Astrocyte of the spinal cord (primary cell): Measurements from ENCODE around the gene CES2.
"Not testable (repeated sequence)": the region's sequence is repeated elsewhere in the genome, so short reads cannot be mapped to it uniquely, and the experiment has no call there.

Experiments
- DNase-seq: peaks from one replicate; pipeline ENCODE4 v3.0.0; 2011; ENCODE audit warnings: low read depth, low spot score
- H3K4me3 ChIP-seq: 2 replicates; pipeline ENCODE4 v1.5.1; 2011; ENCODE audit warnings: low read depth, mild to moderate bottlenecking, low read length, moderate library complexity
- CTCF ChIP-seq: IDR thresholded peaks from 2 replicates; pipeline ENCODE4 v1.5.1; 2012; ENCODE audit warnings: low read depth, mild to moderate bottlenecking, low read length, inconsistent platforms
- in situ Hi-C: cut with HindIII; loops from 2 replicates; pipeline ENCODE4 v1.10.0; 2017; ENCODE audit warnings: low sequenced_read_pairs

The CES2 gene

GRCh38 chr16:66953462-66954096 is 18.3 kb downstream of the CES2 start:
- TF ChIP-seq CTCF: no peak
- in situ Hi-C loops: no loop called here
- DNase-seq: no peak
- H3K4me3 ChIP-seq: no peak overlapping the region

GRCh38 chr16:66954097-66954659 is 18.9 kb downstream of the CES2 start:
- in situ Hi-C loops: no loop called here
- DNase-seq: peak; percentile 75

GRCh38 chr16:66955363-66956153 is 20.2 kb downstream of the CES2 start:
- in situ Hi-C loops, DNase-seq, H3K4me3 ChIP-seq: not testable (repeated sequence)

More at GRCh38 chr16:66954097-66954659, 18.9 kb downstream of the CES2 start:
- TF ChIP-seq CTCF: peak; percentile 85
- no peak overlapping the region for H3K4me3 ChIP-seq

- DNase-seq, in situ Hi-C loops, H3K4me3 ChIP-seq: not testable (repeated sequence)
Observed at GRCh38 chr16:66956154-66956457, 20.8 kb downstream of the CES2 start.

- H3K4me3 ChIP-seq: no peak overlapping the region
- no peak for DNase-seq
- no peak for TF ChIP-seq CTCF
- in situ Hi-C loops: no loop called here
Observed at GRCh38 chr16:66958857-66959703, 23.8 kb downstream of the CES2 start.

- in situ Hi-C loops: no loop called here
- no peak overlapping the region for H3K4me3 ChIP-seq
- TF ChIP-seq CTCF: no peak
- no peak for DNase-seq
Observed at GRCh38 chr16:66959704-66960161, 24.4 kb downstream of the CES2 start.

- no peak for TF ChIP-seq CTCF
Observed at GRCh38 chr16:66960270-66960669, 25.0 kb downstream of the CES2 start.

More at GRCh38 chr16:66960270-66960669, 25.0 kb downstream of the CES2 start:
- no peak for DNase-seq
- in situ Hi-C loops: no loop called here
- H3K4me3 ChIP-seq: no peak overlapping the region
